GM21515 (cell line): ENCODE measurements around the gene UMAD1.

Source experiments
- ATAC-seq: cut with Tn5 transposase; IDR thresholded peaks from one replicate; pipeline ENCODE4 v1.9.1; 2021; ENCODE audit not compliant: unreplicated experiment

UMAD1 gene

GRCh38 chr7:7761974-7762779 lies 121.6 kb downstream of the UMAD1 start:
- peak; percentile 49 for ATAC-seq

DNA sequence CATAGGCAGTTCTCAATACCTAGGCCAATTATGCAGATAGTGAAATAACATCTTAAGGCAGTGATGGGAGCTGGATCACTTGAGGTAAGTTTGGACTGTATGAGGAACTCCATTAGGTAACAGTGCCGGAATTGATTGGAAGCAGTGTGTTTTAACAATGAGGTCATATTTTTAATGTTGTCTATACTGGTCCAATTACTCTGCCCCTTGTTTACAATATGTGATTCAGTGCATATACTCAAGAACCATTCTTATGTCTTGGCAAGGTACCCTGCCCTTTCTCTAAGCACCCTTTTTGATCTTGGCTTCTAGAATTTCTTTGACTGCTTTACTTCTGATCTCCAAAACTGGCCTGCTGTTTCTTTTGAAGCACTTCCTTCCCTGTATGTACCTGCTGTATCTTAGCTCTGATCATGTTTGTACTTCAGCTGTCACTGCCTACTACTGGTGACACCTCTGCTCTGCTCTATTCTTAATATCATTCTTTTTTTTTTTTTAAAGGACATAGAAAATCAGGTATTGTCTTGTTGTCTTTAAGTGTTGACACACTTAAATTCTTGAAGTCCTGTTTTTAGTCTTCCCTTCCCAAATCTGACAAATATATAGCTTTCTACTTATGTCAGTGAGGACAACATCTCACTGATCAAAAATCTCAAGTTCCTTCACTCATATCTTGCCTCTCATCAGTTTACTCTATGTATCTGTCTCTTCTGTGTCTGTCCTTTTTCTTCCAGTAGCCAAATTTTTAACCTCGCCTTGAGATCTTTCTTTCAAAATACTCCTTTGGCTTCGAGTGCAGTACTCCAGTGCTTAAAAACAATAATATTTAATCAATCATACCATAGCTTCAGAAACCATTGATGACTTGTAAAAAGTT lies 124.2 kb downstream of the UMAD1 start:
- no peak for ATAC-seq

DNA sequence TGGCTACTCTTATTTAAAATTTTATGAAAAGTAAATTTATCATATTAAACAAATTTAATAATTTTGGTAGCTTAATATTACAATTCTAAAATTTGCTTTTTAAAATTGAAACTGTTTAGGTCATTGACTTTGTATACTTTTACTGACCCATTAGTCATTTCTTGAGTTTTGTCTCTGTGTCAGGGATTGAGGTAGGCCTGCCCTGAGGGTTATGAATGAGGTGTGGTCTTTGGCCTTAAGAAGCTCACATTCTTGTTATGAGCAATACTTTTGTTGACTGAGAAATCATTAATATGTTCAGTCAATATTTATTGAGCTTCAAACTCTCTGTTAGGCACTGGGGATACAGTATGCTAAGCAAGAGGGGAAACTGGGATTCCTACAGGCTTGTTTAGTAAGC lies 124.9 kb downstream of the UMAD1 start:
- peak; percentile 44 for ATAC-seq

GRCh38 chr7:7766671-7767070 lies 126.1 kb downstream of the UMAD1 start:
- no peak for ATAC-seq

DNA sequence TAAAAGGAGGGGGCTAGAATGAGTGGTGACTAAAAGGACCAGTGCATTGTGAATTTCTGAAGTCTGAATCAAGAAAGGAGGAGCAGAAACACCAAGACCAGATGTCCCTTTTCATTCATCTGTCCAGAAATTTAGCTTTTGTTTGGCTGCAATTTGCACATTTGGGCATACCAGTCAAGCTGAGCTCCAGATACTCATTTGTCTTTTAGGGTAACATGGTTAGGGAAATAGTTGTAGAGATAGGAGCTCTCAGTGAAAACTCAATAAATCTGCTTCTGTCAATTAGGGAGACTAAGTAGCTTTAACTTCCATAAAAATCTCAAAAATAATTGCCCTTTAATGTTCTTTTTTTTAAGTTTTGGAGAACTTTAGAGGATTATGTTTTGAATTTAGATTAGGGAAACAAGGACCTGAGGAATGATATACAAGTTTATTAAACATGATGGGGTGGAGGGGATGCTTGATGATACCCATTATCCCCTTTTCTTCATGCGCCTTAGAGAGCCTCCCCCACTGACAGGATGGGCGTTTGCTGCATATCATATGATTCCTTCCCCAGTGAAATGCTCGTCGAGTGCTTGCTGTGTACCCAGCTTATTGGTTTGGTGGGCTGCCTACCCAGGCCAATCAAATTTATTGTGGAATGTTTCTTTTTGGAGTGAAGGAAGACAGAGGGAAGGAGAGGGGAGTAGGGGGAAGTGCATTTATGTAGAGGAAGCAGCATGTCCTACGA lies 128.6 kb downstream of the UMAD1 start:
- no peak for ATAC-seq

DNA sequence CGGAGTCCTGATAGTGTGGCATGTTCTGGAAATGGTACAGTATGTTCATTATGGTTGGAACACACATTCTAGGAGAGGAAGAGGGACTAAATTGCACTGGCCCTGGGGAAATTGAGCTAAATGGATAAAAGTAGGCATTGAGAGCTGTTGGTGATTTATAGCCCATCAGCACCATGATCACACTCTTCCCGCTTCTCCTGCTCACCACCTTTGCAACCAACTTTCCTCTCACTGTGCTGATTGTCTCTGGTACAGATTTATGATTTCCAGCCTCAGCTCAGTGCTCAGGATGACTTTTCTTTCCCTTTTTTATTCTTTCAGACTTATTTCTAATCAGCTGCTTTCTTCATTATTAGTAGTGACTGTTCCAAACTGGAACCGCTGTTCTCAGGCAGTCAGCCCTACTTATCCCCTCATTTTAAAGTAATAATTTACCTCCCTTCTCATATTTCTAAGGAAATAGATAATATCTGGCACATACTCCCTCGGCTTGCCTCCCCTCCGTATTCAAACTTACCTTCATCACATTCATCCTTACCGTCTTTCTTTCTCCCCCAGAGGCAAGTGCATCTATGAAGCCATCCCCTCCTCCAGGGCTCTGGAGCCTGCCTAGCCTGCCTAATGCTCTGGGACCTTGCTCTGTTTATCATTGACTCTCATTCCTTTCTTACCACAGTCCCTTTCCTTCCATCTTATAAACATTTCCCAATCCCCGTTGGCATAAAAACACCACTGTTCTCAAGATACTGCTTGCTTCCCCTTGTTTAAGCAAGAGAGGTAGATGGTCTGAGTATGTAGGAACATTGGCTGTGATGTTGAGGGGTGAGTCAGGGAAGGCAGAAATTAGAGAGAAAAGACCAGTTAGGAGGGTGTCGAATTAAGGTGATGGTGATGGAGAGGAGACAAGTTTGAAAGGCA lies 129.4 kb downstream of the UMAD1 start:
- ATAC-seq = no peak

- no peak for ATAC-seq
These were observed 130.9 kb downstream of the UMAD1 start for GRCh38 chr7:7771452-7771851.

DNA sequence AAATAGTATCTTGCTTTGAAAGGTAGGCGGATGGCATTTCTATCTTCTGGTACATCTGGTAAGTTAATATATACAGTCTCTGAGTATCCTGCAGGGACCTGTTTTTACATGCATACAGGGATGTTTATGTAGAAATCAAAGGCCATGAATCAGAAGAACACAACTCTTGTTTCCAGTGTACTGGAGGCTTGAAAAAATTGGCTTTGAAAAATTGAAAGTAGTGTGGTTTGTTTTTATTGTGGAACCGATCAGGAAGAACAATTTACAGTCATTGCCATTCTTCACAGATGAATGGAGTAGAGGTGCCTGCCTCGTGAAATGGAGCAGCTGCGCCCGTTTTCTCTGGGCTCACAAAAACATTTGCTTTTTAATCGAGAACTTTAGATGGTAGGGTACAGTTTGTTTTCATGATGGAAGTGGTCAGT lies 131.9 kb downstream of the UMAD1 start:
- ATAC-seq = peak; percentile 43

DNA sequence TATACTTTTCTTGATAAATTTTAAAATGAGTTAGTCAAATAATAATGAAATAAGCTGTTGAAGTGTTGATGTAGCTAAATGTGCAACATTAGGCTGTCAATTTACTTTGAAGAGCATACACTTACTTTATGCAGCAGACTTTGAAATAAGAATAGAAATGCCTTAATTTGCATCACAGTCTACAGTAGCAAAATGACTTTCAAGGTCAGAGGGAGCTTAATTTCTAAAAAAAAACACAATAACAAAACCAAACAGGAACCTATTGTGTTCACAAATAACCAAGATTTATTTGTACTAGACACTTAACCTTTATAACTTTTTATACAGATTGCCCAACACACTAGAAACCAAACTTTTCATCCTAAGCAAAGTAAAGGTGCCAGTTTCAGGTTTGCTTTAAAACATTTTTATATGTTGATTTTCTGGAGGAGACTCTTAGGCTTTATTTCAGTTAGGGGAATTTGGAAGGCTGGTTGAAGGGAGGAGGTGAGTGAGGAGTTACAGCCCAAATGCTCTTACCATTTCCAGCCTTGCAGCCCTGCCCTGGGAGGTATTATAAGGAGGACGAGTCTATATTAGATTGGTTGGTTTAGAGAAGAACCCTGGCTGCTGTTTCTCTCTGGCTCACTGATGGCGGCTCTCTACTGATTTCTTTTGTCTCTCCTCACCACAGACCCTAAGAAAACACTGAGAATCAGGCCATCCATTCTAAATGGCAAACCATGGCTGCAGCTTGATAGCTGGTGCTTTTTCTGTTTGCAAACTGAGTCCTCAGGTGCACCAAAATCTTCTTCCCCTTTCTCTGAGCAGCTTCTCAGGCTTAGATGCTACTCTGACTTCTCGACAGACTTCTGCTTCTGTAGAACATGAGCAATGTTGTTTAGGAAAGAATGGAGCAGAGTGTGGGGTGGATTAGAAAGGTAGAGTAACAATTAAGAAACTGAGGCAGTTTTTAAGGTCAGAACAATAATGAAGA lies 133.1 kb downstream of the UMAD1 start:
- ATAC-seq = peak; percentile 59

- ATAC-seq = no peak
These were observed 139.3 kb downstream of the UMAD1 start for GRCh38 chr7:7779888-7780287.

GRCh38 chr7:7783001-7783400 lies 142.4 kb downstream of the UMAD1 start:
- no peak for ATAC-seq

DNA sequence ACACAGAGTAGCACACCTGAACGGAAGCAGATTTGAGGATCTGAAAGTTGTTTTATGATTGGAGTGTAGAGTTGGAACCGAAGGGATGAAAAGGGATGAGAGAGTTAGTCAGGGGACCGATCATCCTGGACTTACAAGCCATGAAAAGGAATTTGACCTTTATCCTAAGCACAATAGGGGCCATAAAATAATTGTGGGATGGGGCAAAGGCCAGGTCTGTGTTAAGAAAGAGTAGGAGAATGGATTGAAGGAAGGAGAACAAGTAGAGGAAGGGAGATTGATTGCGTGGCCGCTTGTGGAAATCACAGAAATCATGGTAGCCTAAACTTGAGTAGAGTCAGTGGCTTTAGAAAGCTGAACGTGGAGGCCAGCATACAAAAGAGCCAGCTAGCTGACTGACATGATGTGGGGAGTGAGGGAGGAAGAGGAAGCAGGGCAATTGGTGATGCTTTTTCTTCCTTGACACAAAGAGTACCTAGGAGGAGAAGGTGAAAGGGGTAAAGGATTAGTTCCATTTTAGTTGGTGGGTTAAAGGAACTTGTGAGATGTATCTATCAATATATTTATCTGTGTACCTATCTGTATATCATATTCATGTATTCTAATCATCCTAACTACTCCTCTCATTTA lies 144.9 kb downstream of the UMAD1 start:
- no peak for ATAC-seq

DNA sequence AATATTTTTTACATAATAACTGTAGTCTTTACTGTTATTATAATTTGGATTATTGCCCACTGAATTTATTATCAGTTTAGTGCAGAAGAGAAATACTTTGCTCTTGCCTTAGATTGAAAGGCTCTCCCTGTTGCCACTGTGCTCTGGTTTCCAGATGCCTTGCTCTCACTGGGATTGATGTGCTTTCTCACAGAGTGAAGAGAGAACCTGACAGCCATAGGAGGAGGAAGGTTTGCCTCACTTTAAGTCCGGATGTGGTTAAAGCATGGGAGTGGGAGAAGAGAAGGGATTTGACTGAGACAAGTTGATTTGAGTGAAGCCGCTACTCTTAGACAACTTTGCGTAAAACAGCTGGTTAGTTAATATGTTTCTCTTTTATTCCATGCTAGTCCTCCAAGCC lies 146.0 kb downstream of the UMAD1 start:
- no peak for ATAC-seq

GRCh38 chr7:7789551-7789988 lies 149.0 kb downstream of the UMAD1 start:
- peak; percentile 93 for ATAC-seq

GRCh38 chr7:7790041-7790741 lies 149.6 kb downstream of the UMAD1 start:
- no peak for ATAC-seq

GRCh38 chr7:7791523-7791922 lies 151.0 kb downstream of the UMAD1 start:
- ATAC-seq = no peak

DNA sequence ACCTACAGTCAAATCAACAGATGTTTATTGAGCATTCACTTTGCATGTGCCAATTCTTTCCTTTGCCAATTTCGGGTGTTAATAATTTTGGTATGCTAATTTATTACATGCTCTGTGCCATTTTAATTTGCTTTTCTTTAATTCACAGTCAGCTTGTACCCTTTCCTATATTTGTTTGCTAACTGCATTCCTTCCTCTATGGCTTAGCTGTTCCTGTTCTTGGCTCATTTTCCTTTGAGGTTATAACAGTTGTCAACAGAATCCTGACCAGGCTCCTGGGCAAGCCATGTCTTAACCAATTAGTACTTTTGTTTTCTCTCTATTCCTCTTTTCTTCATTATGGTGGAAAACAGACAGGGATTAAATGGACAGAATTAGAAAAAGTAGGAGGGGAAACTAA lies 151.5 kb downstream of the UMAD1 start:
- ATAC-seq = no peak

DNA sequence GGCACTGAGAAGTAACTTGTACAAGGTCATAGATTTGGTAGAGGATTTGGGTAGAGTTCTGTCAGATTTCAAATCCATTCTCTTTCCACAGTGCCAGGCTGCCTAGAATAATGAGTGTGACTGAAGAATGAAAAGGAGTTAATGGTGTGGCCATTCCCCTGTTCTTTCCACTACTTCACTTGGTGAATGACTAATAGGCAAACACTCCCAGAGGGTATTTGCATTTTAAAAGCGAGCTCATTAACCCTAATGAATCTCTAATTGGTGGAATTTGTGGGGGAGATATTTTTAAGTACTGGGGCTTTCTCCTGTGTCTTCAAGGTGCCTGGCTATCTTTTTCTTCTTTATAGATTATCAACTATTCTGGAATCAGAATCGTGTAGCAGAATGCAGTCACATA lies 152.7 kb downstream of the UMAD1 start:
- ATAC-seq = no peak
